GM18951 (cell line): ENCODE measurements around the gene SPATS2L.

ENCODE experiments used
- POLR2A ChIP-seq: IDR thresholded peaks from 4 replicates; pipeline ENCODE4 v1.6.1; 2011; ENCODE audit warnings: mild to moderate bottlenecking; ENCODE audit not compliant: insufficient read length, insufficient read depth; ENCODE audit errors: extremely low read depth
- in situ Hi-C: fragments of 300-500 bp; cut with MboI; formaldehyde crosslinking; loops from one replicate; pipeline ENCODE4 v1.12.0; 2022; ENCODE audit warnings: low sequenced_read_pairs, mixed read lengths, inconsistent platforms; ENCODE audit not compliant: unreplicated experiment

SPATS2L gene

GRCh38 chr2:200352636-200353035 is 46.1 kb downstream of the SPATS2L start:
- in situ Hi-C loops: no loop called here
- no peak for TF ChIP-seq POLR2A

GRCh38 chr2:200353120-200353519 is 46.6 kb downstream of the SPATS2L start:
- TF ChIP-seq POLR2A: no peak

GRCh38 chr2:200353874-200354273 is 47.4 kb downstream of the SPATS2L start:
- no peak for TF ChIP-seq POLR2A
- in situ Hi-C loops: no loop called here

More at GRCh38 chr2:200353120-200353519, 46.6 kb downstream of the SPATS2L start:
- in situ Hi-C loops: no loop called here

GRCh38 chr2:200354833-200355751 is 48.6 kb downstream of the SPATS2L start:
- in situ Hi-C loops: no loop called here
- no peak for TF ChIP-seq POLR2A

GRCh38 chr2:200356321-200356720 is 49.8 kb downstream of the SPATS2L start:
- in situ Hi-C loops: no loop called here
- TF ChIP-seq POLR2A: no peak

GRCh38 chr2:200356857-200357384 is 50.4 kb downstream of the SPATS2L start:
- in situ Hi-C loops: no loop called here
- TF ChIP-seq POLR2A: no peak

GRCh38 chr2:200357845-200358244 is 51.4 kb downstream of the SPATS2L start:
- no peak for TF ChIP-seq POLR2A
- in situ Hi-C loops: no loop called here

- TF ChIP-seq POLR2A: no peak
- in situ Hi-C loops: no loop called here
Measured at GRCh38 chr2:200359552-200359951, 53.1 kb downstream of the SPATS2L start.

- in situ Hi-C loops: no loop called here
- TF ChIP-seq POLR2A: no peak
Measured at GRCh38 chr2:200360364-200360763, 53.9 kb downstream of the SPATS2L start.

GRCh38 chr2:200362202-200362917 is 55.9 kb downstream of the SPATS2L start:
- TF ChIP-seq POLR2A: no peak
- in situ Hi-C loops: no loop called here

GRCh38 chr2:200363279-200363678 is 56.8 kb downstream of the SPATS2L start:
- TF ChIP-seq POLR2A: no peak

GRCh38 chr2:200364142-200364541 is 57.6 kb downstream of the SPATS2L start:
- TF ChIP-seq POLR2A: no peak
- in situ Hi-C loops: no loop called here

More at GRCh38 chr2:200363279-200363678, 56.8 kb downstream of the SPATS2L start:
- in situ Hi-C loops: no loop called here

GRCh38 chr2:200364620-200365019 is 58.1 kb downstream of the SPATS2L start:
- in situ Hi-C loops: no loop called here
- TF ChIP-seq POLR2A: no peak
